HepG2 (cell line): ENCODE results near the gene GPRC5B. TPM values are rescaled to one million over a fixed set of nuclear protein-coding genes. Genes with fewer than 3 reads are reported as not detected.

Experiments used
- AFF4 ChIP-seq: sonication (generic); formaldehyde crosslinking; IDR thresholded peaks from 2 replicates; pipeline ENCODE4 v1.4.0; 2020; ENCODE audit warnings: missing genetic modification reagents
- ESRRA ChIP-seq: sonication (generic); formaldehyde crosslinking; IDR thresholded peaks from 2 replicates; pipeline ENCODE4 v1.5.1; 2020; ENCODE audit warnings: mild to moderate bottlenecking, low read depth, missing genetic modification reagents
- HMG20B ChIP-seq: conservative IDR thresholded peaks from 2 replicates; pipeline ENCODE4 v1.6.1; 2016; ENCODE audit warnings: missing genetic modification reagents, missing compliant biosample characterization
- ISL2 ChIP-seq: sonication (generic); formaldehyde crosslinking; IDR thresholded peaks from 2 replicates; pipeline ENCODE4 v1.5.0; 2020; ENCODE audit warnings: missing genetic modification reagents
- ISX ChIP-seq: sonication (generic); formaldehyde crosslinking; conservative IDR thresholded peaks from 2 replicates; pipeline ENCODE4 v1.5.0; 2020; ENCODE audit warnings: missing genetic modification reagents
- KDM2A ChIP-seq: sonication (generic); formaldehyde crosslinking; IDR thresholded peaks from 2 replicates; pipeline ENCODE4 v1.4.0; 2020; ENCODE audit warnings: low read depth, missing genetic modification reagents, borderline replicate concordance
- KLF6 ChIP-seq: IDR thresholded peaks from 2 replicates; pipeline ENCODE4 v1.8.0; 2016; ENCODE audit warnings: missing biosample characterization, missing genetic modification reagents
- MYC ChIP-seq: sonication (generic); formaldehyde crosslinking; IDR thresholded peaks from 2 replicates; pipeline ENCODE4 v1.9.0; 2021; ENCODE audit warnings: missing genetic modification reagents, borderline replicate concordance
- NFE2 ChIP-seq: sonication (generic); formaldehyde crosslinking; IDR thresholded peaks from 2 replicates; pipeline ENCODE4 v1.4.0; 2020; ENCODE audit warnings: missing genetic modification reagents
- NR3C1 ChIP-seq: sonication (generic); formaldehyde crosslinking; IDR thresholded peaks from 2 replicates; pipeline ENCODE4 v1.4.0; 2020; ENCODE audit warnings: missing genetic modification reagents
- TAF15 ChIP-seq: fragments of 200-400 bp; formaldehyde crosslinking; IDR thresholded peaks from one replicate; pipeline ENCODE4 v1.6.1; 2018; ENCODE audit warnings: mild to moderate bottlenecking, low read depth, low read length; ENCODE audit not compliant: poor library complexity, severe bottlenecking
- TFDP1 ChIP-seq: IDR thresholded peaks from 2 replicates; pipeline ENCODE4 v1.6.1; 2016; ENCODE audit warnings: missing compliant biosample characterization, missing genetic modification reagents, borderline replicate concordance
- YEATS2 ChIP-seq: sonication (generic); formaldehyde crosslinking; IDR thresholded peaks from 2 replicates; pipeline ENCODE4 v1.4.0; 2020; ENCODE audit warnings: missing genetic modification reagents, borderline replicate concordance
- ZNF264 ChIP-seq: sonication (generic); formaldehyde crosslinking; IDR thresholded peaks from 2 replicates; pipeline ENCODE4 v1.4.0; 2020; ENCODE audit warnings: missing genetic modification reagents
- ZNF569 ChIP-seq: sonication (generic); formaldehyde crosslinking; IDR thresholded peaks from 2 replicates; pipeline ENCODE4 v1.5.0; 2020; ENCODE audit warnings: mild to moderate bottlenecking, missing genetic modification reagents, moderate library complexity, borderline replicate concordance
- ZNF614 ChIP-seq: IDR thresholded peaks from 2 replicates; pipeline ENCODE4 v1.6.1; 2018; ENCODE audit warnings: missing biosample characterization, missing genetic modification reagents, inconsistent platforms, borderline replicate concordance
- ZNF615 ChIP-seq: sonication (generic); formaldehyde crosslinking; IDR thresholded peaks from 2 replicates; pipeline ENCODE4 v1.5.0; 2020; ENCODE audit warnings: mild to moderate bottlenecking, missing genetic modification reagents, borderline replicate concordance
- ZNF782 ChIP-seq: sonication (generic); formaldehyde crosslinking; IDR thresholded peaks from 2 replicates; pipeline ENCODE4 v1.4.0; 2020; ENCODE audit warnings: missing genetic modification reagents, mild to moderate bottlenecking, borderline replicate concordance
- polyA plus RNA-seq, 8 experiments: library from polyadenylated mRNA; depleted of rRNA in 3 of 8; stranded (reverse) in 7 of 8; unstranded in 1 of 8; fragments of >200 nt; fragmentation: Illumina TruSeq in 4 of 8; extraction: Trizol in 4 of 8; gene quantifications; 2 replicates each; pipeline versions ENCODE4 v1.2.1 to v1.2.3, GENCODE V29; 2011 to 2016; ENCODE audit warnings: low read depth in 4 of 8, missing spikeins in 1 of 8, mixed read lengths in 1 of 8; ENCODE audit not compliant: insufficient read depth in 1 of 8
- total RNA-seq, 5 experiments: library from RNA; depleted of rRNA; stranded (reverse); fragments of >200 nt; fragmentation: Illumina TruSeq; extraction: Trizol; gene quantifications; 2 replicates each; pipeline ENCODE4 v1.2.3, GENCODE V29; 2016; ENCODE audit warnings: low read depth in 1 of 5
- TF ChIP-seq, protein P1 (sequence below): sonication (generic); formaldehyde crosslinking; IDR thresholded peaks from 2 replicates; pipeline ENCODE4 v1.5.1; 2020; ENCODE audit warnings: mild to moderate bottlenecking, missing genetic modification reagents, borderline replicate concordance

Gene GPRC5B
- total and polyA plus RNA-seq, 2 of the 13 experiments (the other 11 are each of a cell fraction or from before 2014, with no cell fraction given), result 0.46 to 0.53 TPM

GRCh38 chr16:19886073-19886941, 1.7 kb upstream of the GPRC5B start (continued):
- TF ChIP-seq YEATS2 (CRISPR knock-in tag) (no peak; the same call in 1 of the 2 replicates), ESRRA (no peak), TAF15 (no peak), ZNF615 (CRISPR knock-in tag) (no peak), NR3C1 (CRISPR knock-in tag) (no peak), KLF6 (CRISPR knock-in tag) (no peak), ISL2 (CRISPR knock-in tag) (peak; percentile 53; the same call in 1 of the 2 replicates), ZNF614 (CRISPR knock-in tag) (peak; percentile 58; the same call in 1 of the 2 replicates), HMG20B (peak; percentile 45; the same call in 1 of the 2 replicates), ZNF569 (CRISPR knock-in tag) (no peak), KDM2A (peak; percentile 94), TFDP1 (peak; percentile 91; the same call in 1 of the 2 replicates), NFE2 (no peak), MYC (CRISPR knock-in tag) (peak; percentile 75; the same call in 1 of the 2 replicates), ISX (no peak), ZNF782 (CRISPR knock-in tag) (no peak), ZNF264 (CRISPR knock-in tag) (no peak), AFF4 (no peak)
- TF ChIP-seq, protein P1, sequence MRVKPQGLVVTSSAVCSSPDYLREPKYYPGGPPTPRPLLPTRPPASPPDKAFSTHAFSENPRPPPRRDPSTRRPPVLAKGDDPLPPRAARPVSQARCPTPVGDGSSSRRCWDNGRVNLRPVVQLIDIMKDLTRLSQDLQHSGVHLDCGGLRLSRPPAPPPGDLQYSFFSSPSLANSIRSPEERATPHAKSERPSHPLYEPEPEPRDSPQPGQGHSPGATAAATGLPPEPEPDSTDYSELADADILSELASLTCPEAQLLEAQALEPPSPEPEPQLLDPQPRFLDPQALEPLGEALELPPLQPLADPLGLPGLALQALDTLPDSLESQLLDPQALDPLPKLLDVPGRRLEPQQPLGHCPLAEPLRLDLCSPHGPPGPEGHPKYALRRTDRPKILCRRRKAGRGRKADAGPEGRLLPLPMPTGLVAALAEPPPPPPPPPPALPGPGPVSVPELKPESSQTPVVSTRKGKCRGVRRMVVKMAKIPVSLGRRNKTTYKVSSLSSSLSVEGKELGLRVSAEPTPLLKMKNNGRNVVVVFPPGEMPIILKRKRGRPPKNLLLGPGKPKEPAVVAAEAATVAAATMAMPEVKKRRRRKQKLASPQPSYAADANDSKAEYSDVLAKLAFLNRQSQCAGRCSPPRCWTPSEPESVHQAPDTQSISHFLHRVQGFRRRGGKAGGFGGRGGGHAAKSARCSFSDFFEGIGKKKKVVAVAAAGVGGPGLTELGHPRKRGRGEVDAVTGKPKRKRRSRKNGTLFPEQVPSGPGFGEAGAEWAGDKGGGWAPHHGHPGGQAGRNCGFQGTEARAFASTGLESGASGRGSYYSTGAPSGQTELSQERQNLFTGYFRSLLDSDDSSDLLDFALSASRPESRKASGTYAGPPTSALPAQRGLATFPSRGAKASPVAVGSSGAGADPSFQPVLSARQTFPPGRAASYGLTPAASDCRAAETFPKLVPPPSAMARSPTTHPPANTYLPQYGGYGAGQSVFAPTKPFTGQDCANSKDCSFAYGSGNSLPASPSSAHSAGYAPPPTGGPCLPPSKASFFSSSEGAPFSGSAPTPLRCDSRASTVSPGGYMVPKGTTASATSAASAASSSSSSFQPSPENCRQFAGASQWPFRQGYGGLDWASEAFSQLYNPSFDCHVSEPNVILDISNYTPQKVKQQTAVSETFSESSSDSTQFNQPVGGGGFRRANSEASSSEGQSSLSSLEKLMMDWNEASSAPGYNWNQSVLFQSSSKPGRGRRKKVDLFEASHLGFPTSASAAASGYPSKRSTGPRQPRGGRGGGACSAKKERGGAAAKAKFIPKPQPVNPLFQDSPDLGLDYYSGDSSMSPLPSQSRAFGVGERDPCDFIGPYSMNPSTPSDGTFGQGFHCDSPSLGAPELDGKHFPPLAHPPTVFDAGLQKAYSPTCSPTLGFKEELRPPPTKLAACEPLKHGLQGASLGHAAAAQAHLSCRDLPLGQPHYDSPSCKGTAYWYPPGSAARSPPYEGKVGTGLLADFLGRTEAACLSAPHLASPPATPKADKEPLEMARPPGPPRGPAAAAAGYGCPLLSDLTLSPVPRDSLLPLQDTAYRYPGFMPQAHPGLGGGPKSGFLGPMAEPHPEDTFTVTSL (CRISPR knock-in tag), result no peak
